Measurements from ENCODE around the gene TRAF3IP3.
"Not testable (repeated sequence)": the region's sequence is repeated elsewhere in the genome, so short reads cannot be mapped to it uniquely, and the experiment has no call there.

DNA sequence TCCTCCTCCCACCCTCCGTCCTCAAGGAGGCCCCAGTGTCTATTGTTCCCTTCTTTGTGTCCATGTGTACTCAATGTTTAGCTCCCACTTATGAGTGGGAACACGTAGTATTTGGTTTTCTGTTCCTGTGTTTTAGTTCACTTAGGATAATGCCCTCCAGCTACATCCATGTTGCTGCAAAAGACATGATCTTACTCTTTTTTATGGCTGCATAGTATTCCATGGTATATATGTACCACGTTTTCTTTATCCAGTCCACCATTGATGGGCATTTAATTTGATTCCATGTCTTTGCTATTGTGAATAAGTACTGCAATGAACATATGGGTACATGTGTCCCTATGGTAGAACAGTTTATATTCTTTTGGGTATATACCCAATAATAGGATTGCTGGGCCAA, 37.9 kb downstream of the TRAF3IP3 start:
- TF ChIP-seq POLR2A (IDR thresholded peaks at IDR 0.05), result not testable (repeated sequence)
- TF ChIP-seq, protein P1, sequence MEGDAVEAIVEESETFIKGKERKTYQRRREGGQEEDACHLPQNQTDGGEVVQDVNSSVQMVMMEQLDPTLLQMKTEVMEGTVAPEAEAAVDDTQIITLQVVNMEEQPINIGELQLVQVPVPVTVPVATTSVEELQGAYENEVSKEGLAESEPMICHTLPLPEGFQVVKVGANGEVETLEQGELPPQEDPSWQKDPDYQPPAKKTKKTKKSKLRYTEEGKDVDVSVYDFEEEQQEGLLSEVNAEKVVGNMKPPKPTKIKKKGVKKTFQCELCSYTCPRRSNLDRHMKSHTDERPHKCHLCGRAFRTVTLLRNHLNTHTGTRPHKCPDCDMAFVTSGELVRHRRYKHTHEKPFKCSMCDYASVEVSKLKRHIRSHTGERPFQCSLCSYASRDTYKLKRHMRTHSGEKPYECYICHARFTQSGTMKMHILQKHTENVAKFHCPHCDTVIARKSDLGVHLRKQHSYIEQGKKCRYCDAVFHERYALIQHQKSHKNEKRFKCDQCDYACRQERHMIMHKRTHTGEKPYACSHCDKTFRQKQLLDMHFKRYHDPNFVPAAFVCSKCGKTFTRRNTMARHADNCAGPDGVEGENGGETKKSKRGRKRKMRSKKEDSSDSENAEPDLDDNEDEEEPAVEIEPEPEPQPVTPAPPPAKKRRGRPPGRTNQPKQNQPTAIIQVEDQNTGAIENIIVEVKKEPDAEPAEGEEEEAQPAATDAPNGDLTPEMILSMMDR (IDR thresholded peaks at IDR 0.05), result not testable (repeated sequence)
